ENCODE measurements around the gene ATP5IF1. TPM values are rescaled to one million over a fixed set of nuclear protein-coding genes. Genes with fewer than 3 reads are reported as not detected.
A peak's percentile ranks its signal among the peaks of the same experiment; 100 is the strongest.

ATP5IF1 gene
- total and polyA plus RNA-seq, 2 of the 13 experiments (the other 11 are each of a cell fraction or from before 2014, with no cell fraction given): 97.7 to 131 TPM

DNA sequence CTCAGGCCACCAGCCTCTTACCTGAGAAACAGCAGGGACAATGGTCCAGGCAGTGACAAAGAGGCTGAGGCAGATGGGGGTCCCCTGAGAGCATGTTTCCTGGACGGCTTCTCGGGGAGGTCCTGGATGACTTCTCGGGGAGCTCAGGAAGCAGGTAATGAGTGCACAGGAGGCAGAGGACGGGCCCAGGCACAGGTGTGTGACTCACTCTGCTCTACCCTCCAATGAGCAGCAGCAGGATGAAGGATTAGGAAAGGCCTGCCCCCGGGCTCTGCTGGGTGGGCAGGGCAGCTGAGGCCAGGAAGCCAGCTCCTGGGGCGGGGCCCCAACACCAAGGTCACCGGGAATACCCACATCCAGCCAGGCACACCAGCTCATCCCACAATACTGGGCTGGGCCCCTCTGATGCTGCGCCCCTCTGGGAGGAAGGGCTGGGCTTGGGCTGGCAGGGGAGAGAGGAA, 42.2 kb upstream of the ATP5IF1 start (continued):
- TF ChIP-seq AFF4 (CRISPR knock-in tag; IDR thresholded peaks at IDR 0.05) (no peak), TRIM24 (CRISPR knock-in tag; IDR thresholded peaks at IDR 0.05) (no peak), FOSL2 (CRISPR knock-in tag; IDR thresholded peaks at IDR 0.05) (peak; percentile 73), KLF15 (CRISPR knock-in tag; IDR thresholded peaks at IDR 0.05; ENCODE audit: borderline replicate concordance) (no peak), ZNF3 (CRISPR knock-in tag; IDR thresholded peaks at IDR 0.05) (no peak), PATZ1 (CRISPR knock-in tag; IDR thresholded peaks at IDR 0.05) (peak; percentile 50; the same call in 1 of the 2 replicates), FOXO4 (CRISPR knock-in tag; conservative IDR thresholded peaks at IDR 0.05) (no peak), ZNF678 (CRISPR knock-in tag; IDR thresholded peaks at IDR 0.05) (no peak), NFRKB (IDR thresholded peaks at IDR 0.05) (no peak), FLYWCH1 (CRISPR knock-in tag; IDR thresholded peaks at IDR 0.05) (no peak), SMAD3 (CRISPR knock-in tag; IDR thresholded peaks at IDR 0.05) (no peak), RNF2 (conservative IDR thresholded peaks at IDR 0.05; ENCODE audit: low read depth) (no peak), JUND (CRISPR knock-in tag; IDR thresholded peaks at IDR 0.05) (no peak)
- TF ChIP-seq, protein P1, sequence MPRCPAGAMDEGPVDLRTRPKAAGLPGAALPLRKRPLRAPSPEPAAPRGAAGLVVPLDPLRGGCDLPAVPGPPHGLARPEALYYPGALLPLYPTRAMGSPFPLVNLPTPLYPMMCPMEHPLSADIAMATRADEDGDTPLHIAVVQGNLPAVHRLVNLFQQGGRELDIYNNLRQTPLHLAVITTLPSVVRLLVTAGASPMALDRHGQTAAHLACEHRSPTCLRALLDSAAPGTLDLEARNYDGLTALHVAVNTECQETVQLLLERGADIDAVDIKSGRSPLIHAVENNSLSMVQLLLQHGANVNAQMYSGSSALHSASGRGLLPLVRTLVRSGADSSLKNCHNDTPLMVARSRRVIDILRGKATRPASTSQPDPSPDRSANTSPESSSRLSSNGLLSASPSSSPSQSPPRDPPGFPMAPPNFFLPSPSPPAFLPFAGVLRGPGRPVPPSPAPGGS (CRISPR knock-in tag; IDR thresholded peaks at IDR 0.05): no peak
- TF ChIP-seq, protein P2, sequence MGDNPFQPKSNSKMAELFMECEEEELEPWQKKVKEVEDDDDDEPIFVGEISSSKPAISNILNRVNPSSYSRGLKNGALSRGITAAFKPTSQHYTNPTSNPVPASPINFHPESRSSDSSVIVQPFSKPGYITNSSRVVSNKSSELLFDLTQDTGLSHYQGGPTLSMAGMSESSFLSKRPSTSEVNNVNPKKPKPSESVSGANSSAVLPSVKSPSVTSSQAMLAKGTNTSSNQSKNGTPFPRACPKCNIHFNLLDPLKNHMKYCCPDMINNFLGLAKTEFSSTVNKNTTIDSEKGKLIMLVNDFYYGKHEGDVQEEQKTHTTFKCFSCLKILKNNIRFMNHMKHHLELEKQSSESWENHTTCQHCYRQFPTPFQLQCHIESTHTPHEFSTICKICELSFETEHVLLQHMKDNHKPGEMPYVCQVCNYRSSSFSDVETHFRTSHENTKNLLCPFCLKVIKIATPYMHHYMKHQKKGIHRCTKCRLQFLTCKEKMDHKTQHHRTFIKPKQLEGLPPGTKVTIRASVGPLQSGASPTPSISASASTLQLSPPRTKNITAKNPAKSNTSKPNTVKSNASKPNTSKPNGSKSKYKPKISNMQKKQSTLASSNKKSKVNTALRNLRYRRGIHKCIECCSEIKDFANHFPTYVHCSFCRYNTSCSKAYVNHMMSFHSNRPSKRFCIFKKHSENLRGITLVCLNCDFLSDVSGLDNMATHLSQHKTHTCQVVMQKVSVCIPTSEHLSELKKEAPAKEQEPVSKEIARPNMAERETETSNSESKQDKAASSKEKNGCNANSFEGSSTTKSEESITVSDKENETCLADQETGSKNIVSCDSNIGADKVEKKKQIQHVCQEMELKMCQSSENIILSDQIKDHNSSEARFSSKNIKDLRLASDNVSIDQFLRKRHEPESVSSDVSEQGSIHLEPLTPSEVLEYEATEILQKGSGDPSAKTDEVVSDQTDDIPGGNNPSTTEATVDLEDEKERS (CRISPR knock-in tag; IDR thresholded peaks at IDR 0.05): no peak
- TF ChIP-seq, protein P3, sequence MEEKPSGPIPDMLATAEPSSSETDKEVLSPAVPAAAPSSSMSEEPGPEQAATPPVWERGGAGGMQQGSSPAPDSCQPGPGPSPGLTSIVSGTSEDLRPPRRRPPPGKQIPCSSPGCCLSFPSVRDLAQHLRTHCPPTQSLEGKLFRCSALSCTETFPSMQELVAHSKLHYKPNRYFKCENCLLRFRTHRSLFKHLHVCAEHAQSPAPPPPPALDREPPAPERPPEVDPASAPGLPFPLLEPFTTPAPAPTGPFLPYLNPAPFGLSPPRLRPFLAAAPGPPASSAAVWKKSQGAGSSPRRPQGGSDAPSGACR (CRISPR knock-in tag; IDR thresholded peaks at IDR 0.05): no peak

All from HepG2 (cell line).